PFSK-1 (cell line): ENCODE data around the gene PAPPA2.

ENCODE experiments used
- FOXP2 ChIP-seq: optimal IDR thresholded peaks from 2 replicates; pipeline ENCODE3; 2011; ENCODE audit warnings: borderline replicate concordance, control low read depth, inconsistent platforms; ENCODE audit not compliant: insufficient read depth; ENCODE audit errors: extremely low read length, extremely low read depth
- POLR2AphosphoS5 ChIP-seq: IDR thresholded peaks from 2 replicates; pipeline ENCODE4 v1.6.1; 2012; ENCODE audit warnings: low read depth, mild to moderate bottlenecking, control low read depth, low read length, moderate library complexity
- REST ChIP-seq, 2 experiments: IDR thresholded peaks; 2 replicates each; pipeline versions ENCODE4 v1.6.1 to v1.8.0; 2011 to 2012; ENCODE audit warnings: low read depth in 2 of 2, low read length in 2 of 2, control low read depth in 1 of 2, inconsistent platforms in 1 of 2, mild to moderate bottlenecking in 1 of 2, moderate library complexity in 1 of 2; ENCODE audit not compliant: insufficient read depth in 1 of 2
- SIN3A ChIP-seq: IDR thresholded peaks from 2 replicates; pipeline ENCODE4 v1.6.1; 2012; ENCODE audit warnings: mild to moderate bottlenecking, low read length, moderate library complexity, borderline replicate concordance; ENCODE audit not compliant: insufficient read depth
- TAF1 ChIP-seq: IDR thresholded peaks from 2 replicates; pipeline ENCODE4 v1.6.1; 2012; ENCODE audit warnings: low read length, control low read depth, borderline replicate concordance; ENCODE audit not compliant: insufficient read depth

PAPPA2 gene

GRCh38 chr1:176858433-176858916, 395.5 kb downstream of the PAPPA2 start:
- TF ChIP-seq POLR2AphosphoS5 (no peak), TAF1 (no peak), FOXP2 (no peak)

- no peak for TF ChIP-seq FOXP2
- TF ChIP-seq REST (IDR thresholded peaks at IDR 0.05; ENCODE audit: insufficient read depth in 1 of 2, low read depth in 2 of 2, low read length in 2 of 2): no peak
- TF ChIP-seq TAF1: no peak
- no peak for TF ChIP-seq POLR2AphosphoS5
- TF ChIP-seq SIN3A: no peak
Measured at GRCh38 chr1:176863613-176864012, 400.6 kb downstream of the PAPPA2 start.

GRCh38 chr1:176864211-176864610, 401.2 kb downstream of the PAPPA2 start:
- no peak for TF ChIP-seq TAF1
- no peak for TF ChIP-seq REST (IDR thresholded peaks at IDR 0.05; ENCODE audit: insufficient read depth in 1 of 2, low read depth in 2 of 2, low read length in 2 of 2)
- TF ChIP-seq SIN3A: no peak
- TF ChIP-seq FOXP2: no peak
- TF ChIP-seq POLR2AphosphoS5: no peak

GRCh38 chr1:176866011-176866714, 403.2 kb downstream of the PAPPA2 start:
- TF ChIP-seq TAF1: no peak
- no peak for TF ChIP-seq REST (IDR thresholded peaks at IDR 0.05; ENCODE audit: insufficient read depth in 1 of 2, low read depth in 2 of 2, low read length in 2 of 2)
- no peak for TF ChIP-seq FOXP2
- no peak for TF ChIP-seq SIN3A
- TF ChIP-seq POLR2AphosphoS5: no peak

- TF ChIP-seq SIN3A (no peak), POLR2AphosphoS5 (no peak), REST (IDR thresholded peaks at IDR 0.05; ENCODE audit: insufficient read depth in 1 of 2, low read depth in 2 of 2, low read length in 2 of 2) (no peak), TAF1 (no peak), FOXP2 (no peak)
Measured at GRCh38 chr1:176869577-176869976, 406.6 kb downstream of the PAPPA2 start.
